Left lung (tissue), 10 donors: ENCODE results near the gene TAF8. TPM values are rescaled to one million over a fixed set of nuclear protein-coding genes. Genes with fewer than 3 reads are reported as not detected.

Experiments used
- ATAC-seq: fragments of 200-7000 bp; cut with Tn5 transposase; one replicate; pipeline ENCODE4 v1.9.1; 2020; ENCODE audit warnings: moderate library complexity
- DNase-seq, 4 donors: peaks; one replicate each; pipeline ENCODE4 v3.0.0-alpha.2; 2013 to 2020
- H3K27ac ChIP-seq, 2 donors: fragments of 200-600 bp; sonication (generic) in 1 of 2; one replicate each; pipeline versions ENCODE4 v1.5.0 to v1.8.0; 2020 to 2021
- H3K27me3 ChIP-seq, 2 donors: fragments of 200-600 bp; sonication (generic) in 1 of 2; one replicate each; pipeline versions ENCODE4 v1.5.0 to v1.8.0; 2020 to 2021
- H3K36me3 ChIP-seq, 2 donors: fragments of 200-600 bp; sonication (generic) in 1 of 2; one replicate each; pipeline versions ENCODE4 v1.5.0 to v1.8.0; 2020 to 2021
- H3K4me1 ChIP-seq, 2 donors: fragments of 200-600 bp; one replicate each; pipeline ENCODE4 v1.8.0; 2021
- H3K4me3 ChIP-seq, 2 donors: fragments of 200-600 bp; sonication (generic) in 1 of 2; one replicate each; pipeline versions ENCODE4 v1.5.0 to v1.8.0; 2020 to 2021; ENCODE audit warnings: mild to moderate bottlenecking in 1 of 2
- H3K9me3 ChIP-seq, 2 donors: fragments of 200-600 bp; sonication (generic) in 1 of 2; one replicate each; pipeline versions ENCODE4 v1.5.0 to v1.8.0; 2020 to 2021
- CTCF ChIP-seq, 2 donors: fragments of 200-600 bp; sonication (generic) in 1 of 2; IDR thresholded peaks; one replicate each; pipeline versions ENCODE4 v1.5.0 to v1.8.0; 2021; ENCODE audit warnings: antibody characterized with exemption in 2 of 2
- intact Hi-C, 2 donors: fragments of 100-400 bp; cut with DNase I; formaldehyde crosslinking; loops; one replicate each; pipeline versions ENCODE4 v1.11.2 to v1.14.2; 2022
- polyA plus RNA-seq, 6 donors: library from polyadenylated mRNA; unstranded; fragments of 120-200 nt; gene quantifications; one replicate each; pipeline ENCODE4 v1.2.1, GENCODE V29; 2013; ENCODE audit not compliant: insufficient read length in 6 of 6
- total RNA-seq, 2 donors: library from RNA; stranded (reverse); fragmentation: NEBNext Ultra II Directional; extraction: Animal tissue kit (Norgen Biotek cat#: 25700); gene quantifications; one replicate each; pipeline ENCODE4 v1.2.1, GENCODE V29; 2021
- donor health status: DM: no; HTN: yes; CAD: no.
- donor health status: DM: no; HTN: no; CAD: no.

TAF8 gene
- total and polyA plus RNA-seq, 8 donors: 26.4 to 32.0 (median 27.9) TPM

GRCh38 chr6:42047790-42048405 lies 2.4 kb upstream of the TAF8 start:
- H3K36me3 ChIP-seq: peaks cover 0 to 15% of the 10 kb centered on the region in 2 donors
- intact Hi-C loops: loop anchor here in 1 of 2 donors (5.0 kb wide), 1 partner anchor 266 kb away; the partner anchor contains the start of gene PRICKLE4
- peak overlapping the region; percentile 91 to 96 for H3K27ac ChIP-seq
- H3K9me3 ChIP-seq: no peaks in the 10 kb centered on the region
- no peaks in the 10 kb centered on the region for H3K27me3 ChIP-seq
- ATAC-seq (no peak), DNase-seq (no peak)
- TF ChIP-seq CTCF (IDR thresholded peaks at IDR 0.05): no peak
- peak overlapping the region; percentile 64 to 96 for H3K4me3 ChIP-seq
- peaks cover 59 to 85% of the 10 kb centered on the region in 2 donors for H3K4me1 ChIP-seq

GRCh38 chr6:42049116-42049809 lies 1.1 kb upstream of the TAF8 start:
- H3K27ac ChIP-seq: peak overlapping the region; percentile 91 to 96
- H3K4me3 ChIP-seq: peak overlapping the region; percentile 64 to 96
- H3K4me1 ChIP-seq: peaks cover 52 to 79% of the 10 kb centered on the region in 2 donors
- no peak for TF ChIP-seq CTCF (IDR thresholded peaks at IDR 0.05)
- intact Hi-C loops: loop anchor here in 1 of 2 donors (5.0 kb wide), 1 partner anchor 267 kb away; the partner anchor contains the start of gene PRICKLE4
- H3K9me3 ChIP-seq: no peaks in the 10 kb centered on the region
- H3K27me3 ChIP-seq: no peaks in the 10 kb centered on the region
- ATAC-seq: no peak
- H3K36me3 ChIP-seq: peaks cover 0 to 28% of the 10 kb centered on the region in 2 donors
- DNase-seq: no peak

GRCh38 chr6:42049948-42050296 lies 402 bp upstream of the TAF8 start:
- Histone ChIP-seq H3K27me3 (no peaks in the 10 kb centered on the region), H3K4me3 (peak overlapping the region; percentile 63 to 96), H3K9me3 (no peaks in the 10 kb centered on the region), H3K27ac (peak overlapping the region; percentile 91 to 96), H3K36me3 (peaks cover 0 to 35% of the 10 kb centered on the region in 2 donors), H3K4me1 (peaks cover 46 to 72% of the 10 kb centered on the region in 2 donors)
- intact Hi-C loops: loop anchor here in 1 of 2 donors (5.0 kb wide), 1 partner anchor 268 kb away; the partner anchor contains the start of gene PRICKLE4
- TF ChIP-seq CTCF (IDR thresholded peaks at IDR 0.05): no peak
- peak in 3 of 4 donors; percentile 37 to 85 (median 71) for DNase-seq
- peak; percentile 6 for ATAC-seq

GRCh38 chr6:42051268-42051653 lies 937 bp downstream of the TAF8 start:
- H3K36me3 ChIP-seq: peaks cover 0 to 48% of the 10 kb centered on the region in 2 donors
- H3K27me3 ChIP-seq: no peaks in the 10 kb centered on the region
- peak overlapping the region in 1 of 2 donors; percentile 96 for H3K27ac ChIP-seq
- H3K4me3 ChIP-seq: peak overlapping the region; percentile 63 to 96
- intact Hi-C loops: no loop called here
- peaks cover 35 to 59% of the 10 kb centered on the region in 2 donors for H3K4me1 ChIP-seq
- no peak for ATAC-seq
- DNase-seq: no peak
- no peak for TF ChIP-seq CTCF (IDR thresholded peaks at IDR 0.05)
- H3K9me3 ChIP-seq: no peaks in the 10 kb centered on the region

GRCh38 chr6:42053601-42054000 lies 3.3 kb downstream of the TAF8 start:
- H3K27me3 ChIP-seq: no peaks in the 10 kb centered on the region

More at GRCh38 chr6:42053601-42054000, 3.3 kb downstream of the TAF8 start:
- DNase-seq (no peak), ATAC-seq (no peak)
- peaks cover 23 to 40% of the 10 kb centered on the region in 2 donors for H3K4me1 ChIP-seq
- no peaks in the 10 kb centered on the region for H3K9me3 ChIP-seq
- no peak overlapping the region for H3K27ac ChIP-seq
- no peak overlapping the region for H3K4me3 ChIP-seq
- peaks cover 0 to 72% of the 10 kb centered on the region in 2 donors for H3K36me3 ChIP-seq
- intact Hi-C loops: no loop called here
- TF ChIP-seq CTCF (IDR thresholded peaks at IDR 0.05): no peak
